AG10803 (cell line): ENCODE results near the gene HTR7.
A peak's percentile ranks its signal among the peaks of the same experiment; 100 is the strongest.

Experiments used
- DNase-seq: peaks from one replicate; pipeline ENCODE4 v3.0.0; 2010; ENCODE audit warnings: low read depth
- H3K4me3 ChIP-seq: 2 replicates; pipeline ENCODE4 v1.5.1; 2011; ENCODE audit warnings: mild to moderate bottlenecking, low read length, control low read depth
- CTCF ChIP-seq: conservative IDR thresholded peaks from 2 replicates; pipeline ENCODE4 v1.5.1; 2011; ENCODE audit warnings: mild to moderate bottlenecking, low read length, control low read depth, inconsistent platforms

The HTR7 gene

DNA sequence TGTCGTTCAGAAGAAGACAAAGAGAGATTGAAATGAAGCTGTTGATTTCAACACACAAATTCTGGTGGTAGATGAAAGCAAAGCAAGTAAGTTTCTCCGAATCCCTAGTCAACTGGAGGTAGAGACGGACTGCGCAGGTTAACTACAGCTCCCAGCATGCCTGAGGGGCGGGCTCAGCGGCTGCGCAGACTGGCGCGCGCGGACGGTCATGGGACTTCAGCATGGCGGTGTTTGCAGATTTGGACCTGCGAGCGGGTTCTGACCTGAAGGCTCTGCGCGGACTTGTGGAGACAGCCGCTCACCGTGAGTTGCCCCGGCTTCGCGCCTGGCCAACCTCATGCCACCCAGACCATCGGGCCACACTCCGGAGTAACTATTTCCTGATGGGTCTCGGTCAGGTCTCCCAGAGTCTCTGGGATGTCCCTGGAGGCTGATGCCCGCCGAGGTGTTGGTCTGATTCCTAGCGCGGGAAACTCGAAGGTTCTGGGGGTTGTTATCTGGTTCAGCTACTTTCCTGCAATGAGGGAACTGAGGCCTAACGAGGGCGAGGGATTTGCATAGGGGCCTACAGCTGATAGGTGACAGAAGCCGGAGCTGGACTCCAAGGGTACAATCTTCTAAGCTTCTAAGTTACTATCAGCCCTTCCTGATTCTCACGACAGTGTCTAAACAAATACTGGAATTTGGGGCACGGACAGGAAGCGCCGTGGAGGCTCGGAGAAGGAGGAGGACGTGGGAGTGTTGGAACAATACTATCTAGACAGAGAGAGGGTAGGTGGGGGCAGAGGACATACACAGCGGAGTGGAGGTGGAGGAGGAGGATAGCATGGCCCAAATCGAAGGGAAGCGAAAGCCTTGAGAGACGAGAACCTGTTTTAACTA is 14.2 kb upstream of the HTR7 start, which contains the start of gene RPP30:
Gene RPP30, plus strand, starts transcription at position 209 of the 882 bp plus-strand sequence. Its CDS starts 13 bp downstream, at position 222.
- DNase-seq = peak; percentile 74
- no peak for TF ChIP-seq CTCF
- H3K4me3 ChIP-seq = peak within 1 kb of the TSS; percentile 86

DNA sequence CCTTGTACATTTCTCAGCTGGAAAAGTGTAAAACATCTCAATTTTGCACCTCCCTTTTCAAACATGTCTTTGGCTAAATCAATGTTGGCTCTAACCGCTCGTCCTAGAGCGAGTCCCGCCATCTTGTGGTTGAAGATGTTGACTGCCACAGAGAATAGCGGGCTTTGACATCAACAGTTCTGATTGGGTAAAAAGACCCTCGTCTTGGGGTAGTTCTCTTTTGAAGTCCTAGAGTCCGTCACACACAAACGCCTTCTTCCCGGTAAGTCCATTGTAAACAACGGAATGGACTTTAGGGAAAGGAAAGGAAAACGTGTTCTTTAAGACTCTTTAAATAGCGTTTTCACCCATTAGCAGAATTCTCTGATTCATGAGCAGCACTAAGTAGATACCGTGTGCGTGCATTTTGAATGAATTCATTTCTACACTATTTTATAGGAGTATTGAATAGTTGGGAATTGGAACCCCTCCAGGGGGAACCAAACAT is 13.5 kb upstream of the HTR7 start:
- TF ChIP-seq CTCF = peak; percentile 62
- H3K4me3 ChIP-seq = peak overlapping the region; percentile 86
- peak; percentile 55 for DNase-seq

DNA sequence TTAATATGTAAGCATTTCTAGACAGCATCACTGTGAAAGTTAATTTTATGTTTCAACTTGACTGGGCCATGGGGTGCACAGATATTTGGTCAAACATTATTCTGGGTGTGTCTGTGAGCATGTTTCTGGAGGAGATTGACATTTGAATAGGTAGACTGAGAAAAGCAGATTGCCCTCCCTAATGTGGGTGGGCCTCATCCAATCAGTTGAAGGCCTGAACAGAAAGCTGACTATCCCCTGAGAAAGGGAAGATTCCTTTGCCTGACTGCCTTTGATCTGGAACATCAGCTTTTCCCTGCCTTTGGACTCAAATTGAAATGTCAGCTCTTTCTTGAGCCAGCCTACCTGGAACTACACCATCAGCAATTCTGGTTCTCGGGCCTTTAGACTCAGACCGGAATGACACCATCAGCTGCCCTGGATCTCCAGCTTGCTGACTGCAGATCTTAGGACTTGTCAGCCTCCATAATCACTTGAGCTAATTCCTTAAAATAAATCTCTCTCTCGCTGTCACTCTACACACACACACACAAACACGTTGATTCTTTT is 8.3 kb upstream of the HTR7 start:
- no peak for TF ChIP-seq CTCF
- DNase-seq = no peak

GRCh38 chr10:90865401-90865800 is 7.6 kb upstream of the HTR7 start:
- peak; percentile 21 for DNase-seq
- TF ChIP-seq CTCF = peak; percentile 56
- no peak overlapping the region for H3K4me3 ChIP-seq

More for the DNA sequence above, 8.3 kb upstream of the HTR7 start:
- no peak overlapping the region for H3K4me3 ChIP-seq

DNA sequence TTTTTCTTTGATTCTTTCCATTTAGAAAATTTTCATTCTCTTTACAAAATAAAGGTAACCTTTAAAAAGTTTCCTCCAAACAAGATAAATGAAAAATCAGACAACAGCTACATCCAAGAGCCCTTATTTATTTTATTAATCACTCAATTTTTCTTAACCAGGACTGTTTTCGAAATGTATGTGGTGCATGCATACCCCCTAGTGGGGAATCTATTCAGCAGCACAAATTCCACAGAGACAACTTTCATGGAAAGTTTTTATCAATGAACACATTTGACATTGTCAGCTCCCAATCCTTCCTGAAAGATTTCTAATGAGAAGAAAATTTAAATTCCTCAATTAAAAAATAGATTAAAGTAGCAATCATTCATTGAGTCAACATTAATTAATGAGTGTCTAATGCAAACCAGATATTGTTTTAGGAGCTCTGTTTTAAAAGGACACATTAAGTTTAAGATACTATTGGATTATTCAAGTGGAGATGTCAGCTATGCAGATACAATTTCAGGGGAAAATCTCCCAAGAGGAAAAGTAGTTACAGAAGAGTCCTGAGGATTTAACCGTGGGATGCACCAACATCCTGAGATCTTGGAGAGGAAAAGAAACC is 5.2 kb upstream of the HTR7 start:
- TF ChIP-seq CTCF = peak; percentile 80
- DNase-seq = peak; percentile 37
- H3K4me3 ChIP-seq = no peak overlapping the region

DNA sequence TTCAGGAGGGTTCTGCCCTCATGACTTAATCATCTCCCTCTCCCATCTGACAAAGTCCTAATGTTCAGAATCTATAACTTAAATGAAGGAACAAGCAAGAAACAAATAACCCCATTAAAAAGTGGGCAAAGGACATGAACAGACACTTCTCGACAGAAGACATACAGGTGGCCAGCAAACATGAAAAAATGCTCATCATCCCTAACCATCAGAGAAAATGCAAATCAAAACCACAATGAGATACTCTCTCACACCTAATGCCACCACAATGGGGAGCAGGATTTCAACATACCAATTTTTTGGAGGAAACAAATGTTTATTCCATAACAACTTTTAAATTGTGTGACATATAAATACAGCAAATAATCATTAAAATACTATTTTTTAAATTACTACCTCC is 3.0 kb upstream of the HTR7 start:
- no peak for DNase-seq
- no peak overlapping the region for H3K4me3 ChIP-seq
- no peak for TF ChIP-seq CTCF
